ENCODE data around the gene ZFP36L1. TPM values are rescaled to one million over a fixed set of nuclear protein-coding genes. Genes with fewer than 3 reads are reported as not detected.
A peak's percentile ranks its signal among the peaks of the same experiment; 100 is the strongest.

Gene ZFP36L1
- total and polyA plus RNA-seq, 2 of the 13 experiments (the other 11 are each of a cell fraction or from before 2014, with no cell fraction given) = 7.4 to 10.2 TPM

DNA sequence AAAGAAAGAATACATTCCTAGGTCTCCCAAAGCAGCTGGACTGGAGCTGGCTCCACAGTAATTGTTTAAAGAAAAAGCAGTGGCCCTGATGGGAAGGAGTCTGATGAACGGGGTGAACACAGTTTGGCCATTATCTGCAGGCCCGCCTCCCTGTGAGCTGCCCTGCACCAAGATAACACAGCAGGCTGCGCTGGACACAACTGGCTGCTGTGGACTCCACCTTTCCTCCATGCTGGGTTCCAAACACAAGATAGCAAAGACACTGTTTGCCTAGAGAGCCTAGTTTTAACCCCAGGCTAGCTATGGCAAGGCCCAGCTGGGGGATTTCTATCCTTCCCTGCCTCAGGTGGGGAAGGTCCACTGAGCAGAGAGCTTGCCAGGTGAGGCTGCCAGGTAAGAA lies 34.6 kb downstream of the ZFP36L1 start:
- 23% methylated on average over 3 of the region's 3 CpGs for WGBS (ENCODE audit: low lambda C conversion rate)
- H3K9ac ChIP-seq (ENCODE audit: insufficient read depth, low read depth, low read length) = peak overlapping the region; percentile 28; the same call in 1 of the 2 replicates
- no peak for FAIRE-seq
- POLR2A ChIA-PET = interaction anchor here (1.5 to 4.4 kb wide), 6 partner anchors 22 to 35 kb away, joined by 3 to 39 read pairs (median 9); partner anchors contain the start of gene ZFP36L1
- H3K36me3 ChIP-seq (replicated peaks in 1 of 2; ENCODE audit: control insufficient read depth in 1 of 2, insufficient read depth in 2 of 2, low read length in 2 of 2) = no peaks in the 10 kb centered on the region
- DNase-seq (ENCODE audit: low spot score) = no peak
- in situ Hi-C loops (cut with HindIII; ENCODE audit: extremely low pct_ligation_motif_present, low pct_unique_long_range_greater_than_20kb) = no loop called here
- peak; percentile 17 for ATAC-seq
- no peaks in the 10 kb centered on the region for H3K27me3 ChIP-seq (ENCODE audit: control insufficient read depth in 1 of 2, insufficient read depth in 2 of 2, low read length in 2 of 2)
- no peaks in the 10 kb centered on the region for H3K9me3 ChIP-seq (ENCODE audit: low read length)
- intact Hi-C loops (cut with micrococcal nuclease; ENCODE audit: unreplicated experiment) = no loop called here
- CTCF ChIA-PET (ENCODE audit: low intra/inter-chr PET ratio, low total read pairs) = no interaction called here
- no peak overlapping the region for H2AFZ ChIP-seq (ENCODE audit: low read length)
- no peaks in the 10 kb centered on the region for H4K20me1 ChIP-seq (ENCODE audit: insufficient read depth, low read length)
- no peaks in the 10 kb centered on the region for H3K79me2 ChIP-seq (ENCODE audit: insufficient read depth, low read length)
- H3K4me1 ChIP-seq (ENCODE audit: insufficient read depth, low read length) = peaks cover 97% of the 10 kb centered on the region
- H3K4me2 ChIP-seq (ENCODE audit: low read depth, low read length) = peak overlapping the region; percentile 70
- no TSS peak for BruUV-seq (replicated peaks)
- peak overlapping the region in 2 of 3 experiments; percentile 3 to 60; a peak in 2 of 6 replicates for H3K4me3 ChIP-seq (replicated peaks in 1 of 3; ENCODE audit: insufficient read depth in 1 of 3, low read depth in 2 of 3, low read length in 3 of 3)
- H3K27ac ChIP-seq (ENCODE audit: extremely low read length, insufficient read depth, low read length) = no peak overlapping the region
- TF ChIP-seq, protein P1, sequence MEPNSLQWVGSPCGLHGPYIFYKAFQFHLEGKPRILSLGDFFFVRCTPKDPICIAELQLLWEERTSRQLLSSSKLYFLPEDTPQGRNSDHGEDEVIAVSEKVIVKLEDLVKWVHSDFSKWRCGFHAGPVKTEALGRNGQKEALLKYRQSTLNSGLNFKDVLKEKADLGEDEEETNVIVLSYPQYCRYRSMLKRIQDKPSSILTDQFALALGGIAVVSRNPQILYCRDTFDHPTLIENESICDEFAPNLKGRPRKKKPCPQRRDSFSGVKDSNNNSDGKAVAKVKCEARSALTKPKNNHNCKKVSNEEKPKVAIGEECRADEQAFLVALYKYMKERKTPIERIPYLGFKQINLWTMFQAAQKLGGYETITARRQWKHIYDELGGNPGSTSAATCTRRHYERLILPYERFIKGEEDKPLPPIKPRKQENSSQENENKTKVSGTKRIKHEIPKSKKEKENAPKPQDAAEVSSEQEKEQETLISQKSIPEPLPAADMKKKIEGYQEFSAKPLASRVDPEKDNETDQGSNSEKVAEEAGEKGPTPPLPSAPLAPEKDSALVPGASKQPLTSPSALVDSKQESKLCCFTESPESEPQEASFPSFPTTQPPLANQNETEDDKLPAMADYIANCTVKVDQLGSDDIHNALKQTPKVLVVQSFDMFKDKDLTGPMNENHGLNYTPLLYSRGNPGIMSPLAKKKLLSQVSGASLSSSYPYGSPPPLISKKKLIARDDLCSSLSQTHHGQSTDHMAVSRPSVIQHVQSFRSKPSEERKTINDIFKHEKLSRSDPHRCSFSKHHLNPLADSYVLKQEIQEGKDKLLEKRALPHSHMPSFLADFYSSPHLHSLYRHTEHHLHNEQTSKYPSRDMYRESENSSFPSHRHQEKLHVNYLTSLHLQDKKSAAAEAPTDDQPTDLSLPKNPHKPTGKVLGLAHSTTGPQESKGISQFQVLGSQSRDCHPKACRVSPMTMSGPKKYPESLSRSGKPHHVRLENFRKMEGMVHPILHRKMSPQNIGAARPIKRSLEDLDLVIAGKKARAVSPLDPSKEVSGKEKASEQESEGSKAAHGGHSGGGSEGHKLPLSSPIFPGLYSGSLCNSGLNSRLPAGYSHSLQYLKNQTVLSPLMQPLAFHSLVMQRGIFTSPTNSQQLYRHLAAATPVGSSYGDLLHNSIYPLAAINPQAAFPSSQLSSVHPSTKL (CRISPR knock-in tag; IDR thresholded peaks at IDR 0.05) = no peak
- no peak for TF ChIP-seq ZNF710 (CRISPR knock-in tag; IDR thresholded peaks at IDR 0.05; ENCODE audit: borderline replicate concordance)
- no peak for TF ChIP-seq POGZ (CRISPR knock-in tag; IDR thresholded peaks at IDR 0.05)
- no peak for TF ChIP-seq HDAC2 (CRISPR knock-in tag; IDR thresholded peaks at IDR 0.05)
- TF ChIP-seq XRCC5 (optimal IDR thresholded peaks at IDR 0.05; ENCODE audit: low read length) = peak; percentile 20
- no peak for TF ChIP-seq AKAP8 (CRISPR knock-in tag; IDR thresholded peaks at IDR 0.05)
- no peak for TF ChIP-seq ZNF652 (CRISPR knock-in tag; IDR thresholded peaks at IDR 0.05; ENCODE audit: borderline replicate concordance, low read depth)
- TF ChIP-seq BCL6 (CRISPR knock-in tag; IDR thresholded peaks at IDR 0.05) = peak; percentile 24; the same call in 1 of the 2 replicates
- TF ChIP-seq NFKBIZ (CRISPR knock-in tag; IDR thresholded peaks at IDR 0.05) = no peak
- TF ChIP-seq SIX1 (CRISPR knock-in tag; IDR thresholded peaks at IDR 0.05; ENCODE audit: borderline replicate concordance) = no peak
- TF ChIP-seq, protein P2, sequence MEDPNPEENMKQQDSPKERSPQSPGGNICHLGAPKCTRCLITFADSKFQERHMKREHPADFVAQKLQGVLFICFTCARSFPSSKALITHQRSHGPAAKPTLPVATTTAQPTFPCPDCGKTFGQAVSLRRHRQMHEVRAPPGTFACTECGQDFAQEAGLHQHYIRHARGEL (CRISPR knock-in tag; IDR thresholded peaks at IDR 0.05) = no peak
- no peak for TF ChIP-seq HMGXB3 (CRISPR knock-in tag; IDR thresholded peaks at IDR 0.05; ENCODE audit: borderline replicate concordance)
- peak; percentile 40; the same call in 1 of the 2 replicates for TF ChIP-seq ZFX (CRISPR knock-in tag; IDR thresholded peaks at IDR 0.05; ENCODE audit: low read depth)

Measured in HepG2 (cell line).